PC-9 (cell line): ENCODE data around the gene KCNN3. TPM values are rescaled to one million over a fixed set of nuclear protein-coding genes. Genes with fewer than 3 reads are reported as not detected.

Experiments used
- BruUV-seq: library from RNA; stranded (reverse); fragments of 400-500 nt; replicated peaks from 2 replicates; lab custom pipeline; 2021; lab: Mats Ljungman, UMichigan
- CTCF ChIA-PET: fragments of 300-600 bp; sonication (Branson Sonifier 250); formaldehyde crosslinking; loops from one replicate; lab custom pipeline; 2022; ENCODE audit warnings: antibody characterized with exemption; lab: Charles Lee
- POLR2A ChIA-PET: fragments of 300-600 bp; sonication (Branson Sonifier 250); formaldehyde crosslinking; loops from one replicate; lab custom pipeline; 2022; ENCODE audit warnings: antibody characterized with exemption; ENCODE audit not compliant: unreplicated experiment; lab: Charles Lee
- DNase-seq, 2 experiments: peaks; one replicate each; pipeline versions ENCODE4 v3.0.0 to v3.0.0-alpha.2; 2015 to 2022; ENCODE audit warnings: mixed read lengths in 1 of 2
- H2AFZ ChIP-seq: fragments of 200-600 bp; sonication (generic); 2 replicates; pipeline ENCODE4 v1.8.1; 2017; ENCODE audit warnings: antibody characterized with exemption
- H3F3A ChIP-seq: fragments of 200-600 bp; sonication (generic); 2 replicates; pipeline ENCODE4 v1.8.1; 2017; ENCODE audit warnings: antibody characterized with exemption, mild to moderate bottlenecking, low read depth; ENCODE audit not compliant: insufficient read depth
- H3K27ac ChIP-seq: fragments of 200-600 bp; sonication (generic); 2 replicates; pipeline ENCODE4 v1.6.1; 2016; ENCODE audit warnings: mixed run types
- H3K27me3 ChIP-seq: fragments of 200-600 bp; sonication (generic); 2 replicates; pipeline ENCODE4 v1.6.1; 2016; ENCODE audit warnings: low read depth, mixed run types; ENCODE audit not compliant: insufficient read depth
- H3K36me3 ChIP-seq: fragments of 200-600 bp; sonication (generic); 2 replicates; pipeline ENCODE4 v1.6.1; 2016; ENCODE audit warnings: low read depth, mixed run types
- H3K4me1 ChIP-seq: fragments of 200-600 bp; sonication (generic); replicated peaks from 2 replicates; pipeline ENCODE4 v1.6.1; 2016; ENCODE audit warnings: mixed run types; ENCODE audit not compliant: insufficient read depth
- H3K4me2 ChIP-seq: fragments of 200-600 bp; sonication (generic); 2 replicates; pipeline ENCODE4 v1.6.1; 2017; ENCODE audit warnings: mixed run types
- H3K4me3 ChIP-seq: fragments of 200-600 bp; sonication (generic); 2 replicates; pipeline ENCODE4 v1.6.1; 2016; ENCODE audit warnings: mixed run types
- H3K79me2 ChIP-seq: fragments of 200-600 bp; sonication (generic); 2 replicates; pipeline ENCODE4 v1.6.1; 2017; ENCODE audit warnings: low read depth, mixed run types
- H3K9me2 ChIP-seq: fragments of 200-600 bp; sonication (generic); 2 replicates; pipeline ENCODE4 v1.8.1; 2017; ENCODE audit warnings: mild to moderate bottlenecking; ENCODE audit not compliant: insufficient read depth
- H3K9me3 ChIP-seq: fragments of 200-600 bp; sonication (generic); 2 replicates; pipeline ENCODE4 v1.8.1; 2016; ENCODE audit warnings: low read depth; ENCODE audit not compliant: insufficient read depth
- H4K20me1 ChIP-seq: fragments of 200-600 bp; sonication (generic); 2 replicates; pipeline ENCODE4 v1.8.1; 2017; ENCODE audit not compliant: insufficient read depth
- EZH2 ChIP-seq: fragments of 200-600 bp; sonication (generic); IDR thresholded peaks from 2 replicates; pipeline ENCODE4 v1.8.0; 2017; ENCODE audit warnings: antibody characterized with exemption, low read depth
- intact Hi-C: fragments of 100-400 bp; cut with micrococcal nuclease; formaldehyde crosslinking; loops from one replicate; pipeline ENCODE4 v1.10.0; 2022; ENCODE audit not compliant: unreplicated experiment
- total RNA-seq: library from RNA; stranded (reverse); gene quantifications from 2 replicates; pipeline ENCODE4 v1.2.3, GENCODE V29; 2021
- TF ChIP-seq, protein P1 (sequence below): fragments of 200-600 bp; sonication (generic); conservative IDR thresholded peaks from 2 replicates; pipeline ENCODE4 v1.6.1; 2017; ENCODE audit warnings: mixed run types, antibody characterized with exemption, mild to moderate bottlenecking, moderate library complexity

The KCNN3 gene
- total RNA-seq, 1 experiment from 2014 or later: 1.1 TPM

DNA sequence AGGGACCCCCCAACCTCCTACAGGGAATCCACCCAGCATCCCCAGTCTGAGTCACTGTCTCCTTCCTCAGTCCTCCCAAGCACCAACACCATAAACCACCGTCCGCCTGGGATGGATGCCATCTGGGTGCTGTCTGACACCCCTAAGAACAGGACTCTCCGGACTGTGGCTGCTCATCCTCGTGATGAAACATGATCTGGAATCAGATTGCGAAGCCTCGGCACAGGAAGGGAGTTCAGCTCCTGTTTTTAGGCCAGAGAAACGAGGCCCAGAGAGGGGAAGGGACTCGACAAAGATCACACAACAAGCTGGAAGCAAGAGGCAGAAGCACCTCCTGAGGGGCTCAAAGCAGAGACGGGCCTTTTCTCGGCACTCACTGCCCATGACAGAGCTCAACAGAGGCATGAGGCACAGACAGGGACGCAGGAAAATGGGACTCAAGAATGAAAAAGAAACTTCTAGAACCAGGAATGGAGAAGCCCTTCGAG is 8.4 kb downstream of the KCNN3 start:
- H3K27ac ChIP-seq: no peak overlapping the region
- H2AFZ ChIP-seq: no peak overlapping the region
- BruUV-seq: no TSS peak
- peak in 1 of 2 experiments; percentile 8 for DNase-seq
- intact Hi-C loops: no loop called here
- H4K20me1 ChIP-seq: no peaks in the 10 kb centered on the region
- ChIA-PET POLR2A (no interaction called here), CTCF (no interaction called here)
- no peak for TF ChIP-seq EZH2
- TF ChIP-seq, protein P1, sequence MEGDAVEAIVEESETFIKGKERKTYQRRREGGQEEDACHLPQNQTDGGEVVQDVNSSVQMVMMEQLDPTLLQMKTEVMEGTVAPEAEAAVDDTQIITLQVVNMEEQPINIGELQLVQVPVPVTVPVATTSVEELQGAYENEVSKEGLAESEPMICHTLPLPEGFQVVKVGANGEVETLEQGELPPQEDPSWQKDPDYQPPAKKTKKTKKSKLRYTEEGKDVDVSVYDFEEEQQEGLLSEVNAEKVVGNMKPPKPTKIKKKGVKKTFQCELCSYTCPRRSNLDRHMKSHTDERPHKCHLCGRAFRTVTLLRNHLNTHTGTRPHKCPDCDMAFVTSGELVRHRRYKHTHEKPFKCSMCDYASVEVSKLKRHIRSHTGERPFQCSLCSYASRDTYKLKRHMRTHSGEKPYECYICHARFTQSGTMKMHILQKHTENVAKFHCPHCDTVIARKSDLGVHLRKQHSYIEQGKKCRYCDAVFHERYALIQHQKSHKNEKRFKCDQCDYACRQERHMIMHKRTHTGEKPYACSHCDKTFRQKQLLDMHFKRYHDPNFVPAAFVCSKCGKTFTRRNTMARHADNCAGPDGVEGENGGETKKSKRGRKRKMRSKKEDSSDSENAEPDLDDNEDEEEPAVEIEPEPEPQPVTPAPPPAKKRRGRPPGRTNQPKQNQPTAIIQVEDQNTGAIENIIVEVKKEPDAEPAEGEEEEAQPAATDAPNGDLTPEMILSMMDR: no peak
- H3K4me1 ChIP-seq: no peaks in the 10 kb centered on the region
- no peak overlapping the region for H3K4me2 ChIP-seq
- no peaks in the 10 kb centered on the region for H3K79me2 ChIP-seq
- no peaks in the 10 kb centered on the region for H3K9me2 ChIP-seq
- H3K9me3 ChIP-seq: no peaks in the 10 kb centered on the region
- no peaks in the 10 kb centered on the region for H3K36me3 ChIP-seq
- peaks cover 42% of the 10 kb centered on the region for H3K27me3 ChIP-seq
- H3K4me3 ChIP-seq: no peak overlapping the region
- H3F3A ChIP-seq: no peaks in the 10 kb centered on the region

DNA sequence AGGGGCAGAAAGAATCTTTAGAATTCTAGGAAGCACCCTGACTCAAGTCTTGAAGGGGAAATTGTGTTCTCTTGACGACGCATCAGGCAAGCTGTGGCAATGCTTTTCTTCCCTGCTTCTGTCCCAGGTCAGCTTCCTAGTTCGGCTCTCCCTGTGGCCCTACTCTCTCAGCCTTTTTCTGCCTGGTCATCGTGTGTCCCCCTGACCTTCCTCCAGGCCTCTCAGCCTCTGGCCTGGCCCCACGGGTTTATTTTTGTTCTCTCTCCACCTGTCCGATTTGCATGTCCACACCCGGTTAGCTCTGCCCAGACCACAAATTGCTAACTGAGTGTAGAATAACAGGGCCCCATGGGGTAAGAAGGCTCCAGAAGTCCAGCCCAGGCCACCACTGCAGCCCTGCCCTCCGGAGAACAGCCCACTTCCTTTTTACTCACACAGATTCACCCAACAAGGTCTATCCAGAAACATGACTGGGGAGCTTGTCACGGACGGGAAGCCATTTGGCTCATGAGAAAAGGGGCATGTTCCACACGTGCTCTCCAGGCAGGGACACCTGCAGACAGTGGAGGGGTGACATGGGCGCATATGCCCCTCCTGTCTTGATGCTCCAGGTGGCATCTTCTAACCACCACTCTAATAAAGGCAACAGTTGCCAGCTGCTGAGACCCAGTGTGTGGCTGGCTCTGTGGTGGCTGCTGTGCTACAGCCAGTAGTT is 9.8 kb downstream of the KCNN3 start:
- Histone ChIP-seq H3F3A (no peaks in the 10 kb centered on the region), H3K36me3 (no peaks in the 10 kb centered on the region), H3K9me3 (no peaks in the 10 kb centered on the region), H3K79me2 (no peaks in the 10 kb centered on the region), H3K27me3 (peaks cover 31% of the 10 kb centered on the region), H3K4me2 (no peak overlapping the region), H3K9me2 (no peaks in the 10 kb centered on the region), H3K4me1 (no peaks in the 10 kb centered on the region), H3K27ac (no peak overlapping the region), H2AFZ (no peak overlapping the region), H3K4me3 (no peak overlapping the region), H4K20me1 (no peaks in the 10 kb centered on the region)
- peak in 1 of 2 experiments; percentile 30 for DNase-seq
- ChIA-PET CTCF (interaction anchor here (0.6 kb wide), 1 partner anchor 389 kb away, joined by 6 read pairs; no protein-coding TSS in a partner anchor), POLR2A (interaction anchor here (0.5 kb wide), 1 partner anchor 208 kb away, joined by 5 read pairs; no protein-coding TSS in a partner anchor)
- intact Hi-C loops: no loop called here
- BruUV-seq: no TSS peak
- no peak for TF ChIP-seq EZH2
- TF ChIP-seq, protein P1: no peak

- intact Hi-C loops: no loop called here
- peak in 1 of 2 experiments; percentile 5 for DNase-seq
- no peaks in the 10 kb centered on the region for H3K36me3 ChIP-seq
- H3F3A ChIP-seq: no peaks in the 10 kb centered on the region
- BruUV-seq: no TSS peak
- no peaks in the 10 kb centered on the region for H4K20me1 ChIP-seq
- POLR2A ChIA-PET: interaction anchor here (0.5 kb wide), 1 partner anchor 208 kb away, joined by 5 read pairs; no protein-coding TSS in a partner anchor
- no peaks in the 10 kb centered on the region for H3K4me1 ChIP-seq
- H3K27ac ChIP-seq: no peak overlapping the region
- peaks cover 31% of the 10 kb centered on the region for H3K27me3 ChIP-seq
- no peaks in the 10 kb centered on the region for H3K9me3 ChIP-seq
- CTCF ChIA-PET: no interaction called here
- H2AFZ ChIP-seq: no peak overlapping the region
- H3K9me2 ChIP-seq: no peaks in the 10 kb centered on the region
- no peak for TF ChIP-seq EZH2
- TF ChIP-seq, protein P1: no peak
- no peak overlapping the region for H3K4me2 ChIP-seq
- H3K79me2 ChIP-seq: no peaks in the 10 kb centered on the region
- no peak overlapping the region for H3K4me3 ChIP-seq
These were observed 10.3 kb downstream of the KCNN3 start for GRCh38 chr1:154859786-154860155.
